GM13977 (cell line): Measurements from ENCODE around the gene KIAA0930.
A peak's percentile ranks its signal among the peaks of the same experiment; 100 is the strongest.

Experiments used
- DNase-seq: peaks from one replicate; pipeline ENCODE4 v3.0.0; 2012; ENCODE audit warnings: low spot score
- CTCF ChIP-seq: IDR thresholded peaks from 2 replicates; pipeline ENCODE4 v1.5.1; 2012; ENCODE audit warnings: mild to moderate bottlenecking, control low read depth; ENCODE audit not compliant: insufficient read depth; ENCODE audit errors: extremely low read depth, missing control alignments
- in situ Hi-C: fragments of 300-500 bp; cut with MboI; formaldehyde crosslinking; loops from one replicate; pipeline ENCODE4 v1.12.0; 2022; ENCODE audit warnings: low sequenced_read_pairs, low pct_unique_long_range_greater_than_20kb, mixed read lengths, inconsistent platforms; ENCODE audit not compliant: unreplicated experiment

The KIAA0930 gene

GRCh38 chr22:45254388-45254787 is 13.7 kb upstream of the KIAA0930 start:
- no peak for DNase-seq
- in situ Hi-C loops = no loop called here
- no peak for TF ChIP-seq CTCF

GRCh38 chr22:45253039-45253641 is 12.4 kb upstream of the KIAA0930 start:
- DNase-seq = no peak
- in situ Hi-C loops = no loop called here
- TF ChIP-seq CTCF = no peak

- no peak for TF ChIP-seq CTCF
- in situ Hi-C loops = no loop called here
- DNase-seq = no peak
Observed at GRCh38 chr22:45251825-45252224, 11.1 kb upstream of the KIAA0930 start.

- no peak for TF ChIP-seq CTCF
- in situ Hi-C loops = no loop called here
- DNase-seq = peak; percentile 79
Observed at GRCh38 chr22:45248832-45249561, 8.3 kb upstream of the KIAA0930 start.

- TF ChIP-seq CTCF = no peak
- in situ Hi-C loops = no loop called here
- no peak for DNase-seq
Observed at GRCh38 chr22:45246060-45246985, 5.6 kb upstream of the KIAA0930 start.

- in situ Hi-C loops = no loop called here
- no peak for DNase-seq
- no peak for TF ChIP-seq CTCF
Observed at GRCh38 chr22:45244916-45245315, 4.2 kb upstream of the KIAA0930 start.
